Ishikawa (cell line): ENCODE data around the gene PFAS.

Experiments
- CEBPB ChIP-seq: IDR thresholded peaks from 2 replicates; pipeline ENCODE4 v1.6.1; 2012
- CREB1 ChIP-seq: IDR thresholded peaks from 2 replicates; pipeline ENCODE4 v1.6.1; 2012; ENCODE audit warnings: low read depth
- EGR1 ChIP-seq: IDR thresholded peaks from 2 replicates; pipeline ENCODE4 v1.6.1; 2012
- EP300 ChIP-seq: IDR thresholded peaks from 2 replicates; pipeline ENCODE4 v1.6.1; 2012; ENCODE audit warnings: borderline replicate concordance
- FOXM1 ChIP-seq: IDR thresholded peaks from 2 replicates; pipeline ENCODE4 v1.6.1; 2012; ENCODE audit warnings: low read depth, borderline replicate concordance
- NFIC ChIP-seq: IDR thresholded peaks from 2 replicates; pipeline ENCODE4 v1.6.1; 2012
- RAD21 ChIP-seq: IDR thresholded peaks from 2 replicates; pipeline ENCODE4 v1.6.1; 2012; ENCODE audit warnings: low read depth
- REST ChIP-seq: IDR thresholded peaks from 2 replicates; pipeline ENCODE4 v1.6.1; 2012; ENCODE audit warnings: low read depth, mild to moderate bottlenecking
- TAF1 ChIP-seq: IDR thresholded peaks from 2 replicates; pipeline ENCODE4 v1.6.1; 2012; ENCODE audit warnings: low read depth, mild to moderate bottlenecking
- TCF12 ChIP-seq: IDR thresholded peaks from 2 replicates; pipeline ENCODE4 v1.6.1; 2012; ENCODE audit warnings: low read depth
- TEAD4 ChIP-seq: IDR thresholded peaks from 2 replicates; pipeline ENCODE4 v1.6.1; 2012
- YY1 ChIP-seq: IDR thresholded peaks from 2 replicates; pipeline ENCODE4 v1.6.1; 2012; ENCODE audit warnings: low read depth
- ZBTB7A ChIP-seq: IDR thresholded peaks from 2 replicates; pipeline ENCODE4 v1.6.1; 2012; ENCODE audit warnings: low read depth
- TF ChIP-seq, protein P1 (sequence below): IDR thresholded peaks from 2 replicates; pipeline ENCODE4 v1.6.1; 2012
- TF ChIP-seq, protein P2 (sequence below): IDR thresholded peaks from 2 replicates; pipeline ENCODE4 v1.6.1; 2012

Gene PFAS

DNA sequence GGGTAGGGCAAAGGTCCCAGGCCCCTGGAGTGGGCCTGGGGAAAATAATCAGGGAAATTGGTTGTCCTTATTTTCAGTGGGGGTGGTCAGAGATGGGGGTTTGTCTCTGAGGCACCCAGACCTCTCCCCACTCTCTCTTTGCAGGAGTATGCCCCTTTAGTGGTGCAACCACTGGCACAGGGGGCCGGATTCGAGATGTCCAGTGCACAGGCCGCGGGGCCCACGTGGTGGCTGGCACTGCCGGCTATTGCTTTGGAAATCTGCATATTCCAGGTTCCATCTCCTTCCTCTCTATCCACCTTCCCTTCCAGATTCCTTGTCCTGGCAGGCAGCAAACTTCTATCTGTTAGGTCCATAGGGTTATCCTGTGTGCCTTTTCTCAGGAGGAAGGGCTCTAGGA, 7.6 kb downstream of the PFAS start:
- no peak for TF ChIP-seq REST
- TF ChIP-seq TEAD4: no peak

DNA sequence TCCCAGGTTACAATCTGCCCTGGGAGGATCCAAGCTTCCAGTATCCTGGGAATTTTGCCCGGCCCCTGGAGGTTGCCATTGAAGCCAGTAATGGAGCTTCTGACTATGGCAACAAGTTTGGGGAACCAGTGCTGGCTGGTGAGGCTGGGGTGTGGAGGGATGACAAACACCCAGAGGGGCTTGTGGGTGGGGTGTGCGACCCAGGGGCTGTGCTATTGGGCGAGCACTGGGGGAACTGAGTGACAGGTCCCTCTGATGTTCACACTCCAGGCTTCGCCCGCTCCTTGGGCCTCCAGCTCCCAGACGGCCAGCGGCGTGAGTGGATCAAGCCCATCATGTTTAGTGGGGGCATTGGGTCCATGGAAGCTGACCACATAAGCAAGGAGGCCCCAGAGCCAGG, 8.7 kb downstream of the PFAS start:
- no peak for TF ChIP-seq TEAD4
- no peak for TF ChIP-seq EGR1
- TF ChIP-seq RAD21: no peak
- no peak for TF ChIP-seq ZBTB7A
- no peak for TF ChIP-seq TCF12
- TF ChIP-seq, protein P1, sequence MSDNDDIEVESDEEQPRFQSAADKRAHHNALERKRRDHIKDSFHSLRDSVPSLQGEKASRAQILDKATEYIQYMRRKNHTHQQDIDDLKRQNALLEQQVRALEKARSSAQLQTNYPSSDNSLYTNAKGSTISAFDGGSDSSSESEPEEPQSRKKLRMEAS: no peak
- TF ChIP-seq, protein P2, sequence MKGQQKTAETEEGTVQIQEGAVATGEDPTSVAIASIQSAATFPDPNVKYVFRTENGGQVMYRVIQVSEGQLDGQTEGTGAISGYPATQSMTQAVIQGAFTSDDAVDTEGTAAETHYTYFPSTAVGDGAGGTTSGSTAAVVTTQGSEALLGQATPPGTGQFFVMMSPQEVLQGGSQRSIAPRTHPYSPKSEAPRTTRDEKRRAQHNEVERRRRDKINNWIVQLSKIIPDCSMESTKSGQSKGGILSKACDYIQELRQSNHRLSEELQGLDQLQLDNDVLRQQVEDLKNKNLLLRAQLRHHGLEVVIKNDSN: no peak
- TF ChIP-seq TAF1: no peak

DNA sequence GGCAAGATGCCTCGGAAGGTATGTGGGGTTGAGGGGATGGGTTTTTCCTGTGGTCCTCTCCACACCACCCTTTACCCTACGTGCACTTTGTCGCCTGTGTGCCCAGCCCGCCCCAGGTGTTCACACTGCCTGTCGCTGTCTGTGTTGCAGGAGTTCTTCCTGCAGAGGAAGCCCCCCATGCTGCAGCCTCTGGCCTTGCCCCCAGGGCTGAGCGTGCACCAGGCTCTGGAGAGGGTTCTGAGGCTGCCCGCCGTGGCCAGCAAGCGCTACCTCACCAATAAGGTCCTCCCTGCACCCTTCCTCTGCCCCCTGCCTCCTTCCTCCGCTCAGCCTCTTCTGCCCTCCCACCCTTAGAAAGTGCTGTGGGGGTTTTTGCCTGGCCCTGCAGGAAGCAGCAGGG, 15.2 kb downstream of the PFAS start:
- TF ChIP-seq, protein P1: no peak
- TF ChIP-seq TEAD4 (no peak), REST (no peak), TCF12 (no peak), EP300 (no peak), CEBPB (no peak), CREB1 (no peak), TAF1 (no peak), RAD21 (no peak)

GRCh38 chr17:8264836-8265542, 15.9 kb downstream of the PFAS start:
- no peak for TF ChIP-seq CREB1
- no peak for TF ChIP-seq NFIC
- TF ChIP-seq, protein P2: no peak
- no peak for TF ChIP-seq TAF1
- no peak for TF ChIP-seq RAD21
- no peak for TF ChIP-seq EP300
- no peak for TF ChIP-seq YY1
- no peak for TF ChIP-seq TEAD4
- TF ChIP-seq CEBPB: no peak
- TF ChIP-seq TCF12: no peak
- no peak for TF ChIP-seq ZBTB7A
- no peak for TF ChIP-seq FOXM1
- no peak for TF ChIP-seq REST
- no peak for TF ChIP-seq EGR1
- TF ChIP-seq, protein P1: no peak
